GM19193 (cell line): ENCODE measurements around the gene TMPRSS13.

Experiments used
- POLR2A ChIP-seq: IDR thresholded peaks from 4 replicates; pipeline ENCODE4 v1.6.1; 2011; ENCODE audit not compliant: insufficient read depth, insufficient read length; ENCODE audit errors: extremely low read depth

TMPRSS13 gene

GRCh38 chr11:117958949-117959348 lies 29.7 kb upstream of the TMPRSS13 start:
- no peak for TF ChIP-seq POLR2A

- no peak for TF ChIP-seq POLR2A
Observed at GRCh38 chr11:117953024-117953671, 23.9 kb upstream of the TMPRSS13 start.

- TF ChIP-seq POLR2A: no peak
Observed at GRCh38 chr11:117950993-117951961, 22.1 kb upstream of the TMPRSS13 start.

GRCh38 chr11:117950301-117950700 lies 21.1 kb upstream of the TMPRSS13 start:
- TF ChIP-seq POLR2A: no peak

- no peak for TF ChIP-seq POLR2A
Observed at GRCh38 chr11:117949062-117949461, 19.9 kb upstream of the TMPRSS13 start.

- TF ChIP-seq POLR2A: no peak
Observed at GRCh38 chr11:117946842-117947526, 17.8 kb upstream of the TMPRSS13 start.

- no peak for TF ChIP-seq POLR2A
Observed at GRCh38 chr11:117946156-117946841, 17.1 kb upstream of the TMPRSS13 start.

GRCh38 chr11:117945047-117945810 lies 16.0 kb upstream of the TMPRSS13 start:
- TF ChIP-seq POLR2A: no peak

- no peak for TF ChIP-seq POLR2A
Observed at GRCh38 chr11:117944554-117944953, 15.4 kb upstream of the TMPRSS13 start.

GRCh38 chr11:117941976-117942654 lies 12.9 kb upstream of the TMPRSS13 start:
- no peak for TF ChIP-seq POLR2A

GRCh38 chr11:117941163-117941707 lies 12.0 kb upstream of the TMPRSS13 start:
- TF ChIP-seq POLR2A: no peak

- no peak for TF ChIP-seq POLR2A
Observed at GRCh38 chr11:117940736-117941135, 11.5 kb upstream of the TMPRSS13 start.

GRCh38 chr11:117936973-117937372 lies 7.8 kb upstream of the TMPRSS13 start:
- no peak for TF ChIP-seq POLR2A
